Activated CD8-positive, alpha-beta memory T cell treated with anti-CD3 and anti-CD28 coated beads, Interleukin-2, amount 50 U/mL, for 1 hour (primary cell): ENCODE results near the gene AP2A1.

Experiments used
- DNase-seq: peaks from one replicate; pipeline ENCODE4 v3.0.0-alpha.2; 2020; ENCODE audit errors: extremely low read depth

AP2A1 gene

GRCh38 chr19:49855676-49856573 is 89.1 kb downstream of the AP2A1 start:
- no peak for DNase-seq

- no peak for DNase-seq
Observed at GRCh38 chr19:49856574-49857021, 89.8 kb downstream of the AP2A1 start.
